GM19452 (cell line): ENCODE results near the gene SIRPA.
"Not testable (repeated sequence)": the region's sequence is repeated elsewhere in the genome, so short reads cannot be mapped to it uniquely, and the experiment has no call there.

ENCODE experiments used
- ATAC-seq: cut with Tn5 transposase; IDR thresholded peaks from one replicate; pipeline ENCODE4 v1.9.1; 2021; ENCODE audit not compliant: unreplicated experiment

SIRPA gene

DNA sequence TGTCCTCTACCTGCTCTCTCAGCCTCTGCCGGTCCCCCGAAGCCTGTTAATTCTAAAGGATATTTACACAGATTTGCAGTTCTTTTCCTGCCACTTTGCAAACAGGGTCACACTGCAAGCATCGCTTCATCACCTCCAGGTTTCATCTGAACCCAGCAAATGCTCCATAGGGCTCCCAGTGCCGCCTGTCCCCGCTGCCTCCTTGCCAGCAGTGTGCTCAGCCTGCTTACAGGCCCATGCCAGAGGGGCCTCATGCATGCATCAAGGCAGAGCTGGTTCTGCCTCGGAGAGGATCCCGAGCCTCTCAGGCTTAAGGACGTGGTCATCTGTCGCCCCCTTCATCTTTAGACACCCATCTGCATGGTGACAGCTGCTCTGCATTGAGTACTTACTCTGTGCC lies 10.5 kb downstream of the SIRPA start:
- ATAC-seq = no peak

DNA sequence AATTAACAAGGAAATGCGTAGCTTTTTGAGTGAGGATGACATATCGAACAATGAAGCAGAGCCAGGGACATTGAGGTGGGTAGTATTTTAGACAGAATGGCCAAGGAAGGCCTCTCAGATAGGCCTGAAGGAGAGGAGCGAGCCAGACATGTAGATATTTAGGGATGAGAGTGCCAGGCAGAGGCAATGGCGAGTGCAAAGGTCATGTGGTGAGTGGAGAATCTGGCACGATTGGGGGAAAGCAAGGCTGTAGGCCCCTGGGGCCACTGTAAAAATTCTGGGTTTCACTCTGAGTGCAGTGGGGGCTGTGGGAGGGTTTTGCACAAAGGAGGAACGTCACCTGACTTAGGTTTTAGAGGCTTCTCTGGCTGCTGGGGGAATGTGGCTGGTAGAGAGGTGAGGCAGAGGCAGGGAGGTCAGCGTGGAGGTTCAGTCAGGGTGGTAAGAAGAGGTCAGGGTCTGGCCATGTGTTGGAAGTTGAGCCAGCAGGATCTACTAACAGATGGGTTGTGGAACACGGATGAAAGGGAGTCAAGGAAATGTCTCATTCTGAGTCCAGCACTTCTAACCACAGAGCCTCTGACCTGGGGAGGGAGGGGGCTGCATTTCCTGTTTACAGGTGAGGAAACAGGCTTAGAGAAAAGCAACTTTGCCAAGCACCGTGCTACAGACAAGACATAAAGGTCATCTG lies 11.3 kb downstream of the SIRPA start:
- ATAC-seq = no peak

DNA sequence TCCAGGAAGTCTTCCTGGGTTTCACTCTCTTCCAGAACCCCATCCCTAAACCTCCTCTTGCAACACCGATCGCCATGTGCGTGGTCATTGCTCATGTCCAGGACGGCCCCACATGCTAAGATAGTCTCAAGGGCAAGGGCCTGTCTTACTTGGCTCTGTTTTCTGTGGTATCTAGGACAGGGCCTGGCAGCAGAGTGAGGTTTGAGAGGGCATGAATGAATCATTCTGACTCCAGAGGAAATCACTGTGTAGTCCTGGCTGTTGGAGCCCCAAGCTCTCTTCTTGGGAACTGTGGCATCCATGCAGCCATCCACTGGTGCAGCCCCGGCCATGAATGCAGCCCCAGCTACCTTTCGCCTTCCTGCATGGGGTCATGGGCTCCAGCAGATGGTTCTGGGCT lies 12.4 kb downstream of the SIRPA start:
- ATAC-seq = no peak

DNA sequence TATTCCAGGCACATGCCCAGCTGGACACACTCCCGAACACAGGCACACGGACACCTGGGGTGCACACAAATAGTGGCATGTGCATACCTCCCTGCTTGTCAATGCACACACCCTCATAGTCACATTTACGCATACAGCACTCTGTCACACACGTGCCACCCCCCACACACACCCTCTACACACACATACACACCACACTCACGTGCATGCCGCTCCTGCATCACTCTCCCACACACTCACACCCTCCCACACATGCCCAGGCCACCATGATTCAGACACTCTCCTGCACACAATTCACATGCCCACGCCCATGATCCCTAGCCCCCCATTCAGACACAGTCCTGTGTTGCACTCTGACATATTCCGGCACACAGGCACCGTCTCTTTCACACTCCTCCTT lies 13.0 kb downstream of the SIRPA start:
- ATAC-seq = no peak

DNA sequence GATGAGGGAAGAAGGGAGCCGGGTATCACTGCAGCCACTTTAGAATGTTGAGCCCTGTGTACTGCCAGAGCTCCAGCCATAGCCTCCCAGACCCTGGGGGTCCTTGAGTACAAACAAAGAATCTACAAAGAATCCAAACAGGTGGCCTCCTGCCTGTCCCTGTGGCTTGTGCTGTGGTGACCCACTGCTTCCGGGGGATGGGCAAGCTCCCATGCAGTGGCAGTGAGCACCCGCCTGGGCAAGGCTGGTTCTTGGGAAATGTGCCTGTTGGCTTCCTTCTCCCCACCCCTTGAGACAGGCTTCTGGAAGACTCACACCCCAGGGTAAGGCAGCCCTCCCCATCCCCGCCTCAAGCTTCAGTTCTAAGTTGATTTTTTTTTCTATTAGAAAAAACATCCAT lies 13.9 kb downstream of the SIRPA start:
- ATAC-seq = no peak

DNA sequence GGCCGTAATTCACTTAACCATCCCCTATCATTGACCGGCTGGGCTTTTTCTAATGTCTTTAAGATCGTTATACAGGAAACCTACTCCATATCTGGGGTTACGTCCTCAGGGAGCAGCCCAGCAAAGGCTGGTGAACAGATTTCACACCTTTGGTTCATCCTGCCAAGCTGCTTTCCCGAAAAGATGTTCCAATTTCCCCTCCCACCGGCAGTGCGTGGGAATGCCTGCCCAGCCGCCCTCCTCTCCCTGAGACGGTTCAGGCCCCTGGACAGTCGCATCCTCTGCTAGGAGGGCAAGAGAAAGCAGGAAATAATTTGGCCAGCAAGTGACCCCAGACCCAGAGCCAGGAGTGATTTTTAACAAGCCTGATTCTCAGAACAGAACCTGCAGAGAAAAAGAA lies 16.3 kb downstream of the SIRPA start:
- ATAC-seq = no peak

DNA sequence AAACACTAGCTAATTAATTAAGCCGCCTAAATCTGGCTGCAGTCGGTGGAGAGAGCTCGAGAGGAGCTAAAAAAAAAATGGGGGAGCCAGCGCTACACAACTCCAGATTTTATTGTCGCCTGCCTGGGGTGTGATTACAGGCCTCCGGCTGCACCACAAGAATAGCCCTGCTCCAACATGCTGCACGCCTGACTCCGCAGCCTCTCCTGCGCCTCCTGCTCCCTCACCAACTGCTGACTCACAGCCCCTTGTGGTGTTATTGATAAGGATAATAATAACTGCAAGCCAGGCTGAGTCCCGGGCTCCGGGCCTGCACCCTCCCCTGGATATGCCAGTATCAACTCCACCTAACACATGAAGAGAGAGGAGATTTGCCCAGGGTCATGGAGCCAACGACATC lies 16.8 kb downstream of the SIRPA start:
- ATAC-seq = no peak

DNA sequence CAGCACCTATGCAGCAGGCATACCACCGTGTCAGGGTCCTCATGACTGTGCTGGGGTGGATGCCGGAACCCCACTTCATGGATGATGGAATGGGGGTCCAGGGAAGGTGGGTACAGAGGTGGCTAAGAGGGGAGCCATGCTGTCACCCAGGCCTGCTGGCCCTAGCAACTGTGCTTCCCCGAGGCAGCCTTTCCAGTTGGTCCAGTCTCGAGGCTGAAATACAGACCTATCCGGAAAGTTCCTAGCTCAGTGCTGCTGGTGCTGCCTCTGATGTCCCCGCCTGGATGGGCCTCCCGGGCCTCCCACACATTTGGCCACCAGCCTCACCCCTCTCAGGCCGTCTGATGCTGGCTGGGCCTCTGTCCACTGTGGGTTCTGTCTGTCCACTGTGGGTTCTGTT lies 17.4 kb downstream of the SIRPA start:
- ATAC-seq = no peak

DNA sequence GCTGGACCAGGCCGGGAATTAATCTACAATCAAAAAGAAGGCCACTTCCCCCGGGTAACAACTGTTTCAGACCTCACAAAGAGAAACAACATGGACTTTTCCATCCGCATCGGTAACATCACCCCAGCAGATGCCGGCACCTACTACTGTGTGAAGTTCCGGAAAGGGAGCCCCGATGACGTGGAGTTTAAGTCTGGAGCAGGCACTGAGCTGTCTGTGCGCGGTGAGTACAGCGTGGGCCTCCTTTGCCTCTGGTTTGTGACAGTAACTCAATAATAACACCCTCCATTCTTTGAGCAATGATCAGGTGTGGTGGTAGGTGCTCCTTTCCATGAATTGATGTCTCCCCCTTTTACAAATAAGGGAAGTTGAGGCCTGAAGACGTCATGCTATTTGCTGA lies 20.0 kb downstream of the SIRPA start:
- not testable (repeated sequence) for ATAC-seq

DNA sequence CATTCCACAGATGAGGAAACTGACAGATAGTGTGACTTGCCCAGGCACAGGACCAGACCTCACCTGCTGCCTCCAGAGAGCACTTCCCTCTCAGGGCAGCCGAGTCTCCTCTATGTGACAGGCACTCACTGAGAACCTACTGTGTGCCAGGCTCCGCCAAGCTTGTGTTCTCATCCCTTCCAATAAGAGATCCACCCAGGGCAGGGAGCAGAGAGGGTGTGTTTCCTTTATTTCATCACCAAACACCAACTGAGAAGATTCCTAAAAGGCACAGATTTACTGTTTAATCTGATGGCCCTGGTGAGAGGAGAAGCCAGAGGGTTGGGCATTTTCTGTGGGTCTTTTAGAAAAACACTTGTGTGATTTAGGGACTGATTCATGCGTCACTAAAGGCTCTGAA lies 20.5 kb downstream of the SIRPA start:
- ATAC-seq = no peak

DNA sequence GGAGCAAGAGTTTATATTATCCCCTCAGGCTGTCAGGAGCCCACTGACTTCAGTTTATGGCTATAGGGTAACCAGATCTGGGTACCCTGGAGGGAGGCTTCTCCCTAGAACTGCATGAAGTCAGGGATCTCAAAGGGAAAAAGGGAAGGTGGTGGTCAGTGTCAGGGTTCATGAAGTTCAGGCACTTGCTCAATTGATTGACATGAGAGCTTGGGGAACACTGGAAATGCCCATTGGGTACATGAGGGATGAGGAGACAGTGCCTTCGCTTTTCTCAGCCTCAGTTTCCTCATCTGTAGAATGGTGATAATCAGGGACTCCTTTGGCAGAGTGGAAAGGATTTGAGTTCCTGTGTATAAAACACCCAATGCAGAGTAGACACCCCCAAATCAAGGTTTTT lies 22.6 kb downstream of the SIRPA start:
- no peak for ATAC-seq

DNA sequence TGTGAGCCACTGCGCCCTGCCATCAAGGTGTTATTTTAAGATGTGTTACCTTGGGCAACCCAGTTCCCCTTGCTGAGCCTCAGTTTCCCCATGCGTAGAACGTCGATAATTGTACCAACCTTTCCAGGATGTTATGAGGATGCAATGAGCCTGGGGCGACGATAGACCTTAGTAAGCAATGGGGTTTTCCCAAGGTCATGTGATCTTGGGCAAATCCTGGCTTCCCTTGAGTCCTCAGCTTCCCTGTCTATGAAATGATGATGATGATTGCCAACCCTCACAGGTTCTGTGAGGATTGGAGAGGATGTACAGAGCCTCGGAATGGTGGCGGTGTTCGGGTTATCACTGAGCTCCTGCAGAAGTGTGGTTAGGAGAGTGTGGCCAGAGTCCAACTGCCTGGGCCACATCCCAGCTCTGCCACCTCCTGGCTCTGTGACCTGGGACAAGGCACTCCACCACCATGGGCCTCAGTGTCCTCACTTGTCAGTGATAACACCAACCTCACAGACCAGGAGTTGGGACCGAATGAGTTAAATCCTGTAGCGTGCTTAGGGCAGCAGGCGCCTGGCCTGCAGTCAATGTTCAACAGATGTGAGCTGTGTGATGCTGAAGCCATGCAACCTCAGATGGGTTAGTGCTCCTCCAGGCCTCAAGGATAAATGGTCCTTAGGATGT lies 23.4 kb downstream of the SIRPA start:
- ATAC-seq = no peak

DNA sequence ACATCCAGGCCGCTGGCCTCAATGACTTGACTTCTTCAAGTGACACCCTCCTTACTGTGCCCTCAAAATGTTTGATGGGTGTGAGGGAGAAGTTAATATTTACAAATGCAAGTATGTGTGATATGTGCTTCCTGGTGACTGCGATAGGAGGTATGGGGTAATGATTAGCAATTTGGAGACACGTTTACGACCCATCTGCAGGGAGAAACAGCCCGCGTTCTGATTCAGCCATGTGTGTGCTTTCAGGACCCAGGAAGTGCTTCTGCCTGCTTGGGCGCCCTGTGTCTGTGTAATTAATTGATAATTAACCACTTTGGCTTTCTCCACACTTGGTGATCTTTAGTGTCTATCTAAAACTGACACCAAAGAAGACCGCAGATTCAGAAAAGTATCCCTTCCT lies 25.0 kb downstream of the SIRPA start:
- no peak for ATAC-seq

DNA sequence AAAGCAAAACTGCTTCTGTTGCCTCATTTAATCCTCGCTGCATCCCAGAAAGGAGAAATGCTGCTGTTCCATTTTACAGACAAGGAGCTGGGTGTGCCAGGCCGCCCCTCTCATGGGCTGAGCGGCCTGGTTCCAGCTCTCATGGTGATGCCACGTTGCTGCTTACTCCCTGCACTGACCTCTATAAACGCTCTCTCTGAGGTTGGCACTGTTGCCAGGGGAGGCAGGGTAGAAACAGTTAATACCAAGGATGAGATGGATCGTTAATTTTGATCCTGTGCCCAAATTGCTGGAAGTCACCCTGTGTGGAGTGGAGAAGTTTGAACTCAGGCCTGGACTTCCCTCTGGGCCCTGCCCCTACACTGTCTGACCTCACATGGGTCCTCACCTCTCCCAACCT lies 25.6 kb downstream of the SIRPA start:
- ATAC-seq = no peak

DNA sequence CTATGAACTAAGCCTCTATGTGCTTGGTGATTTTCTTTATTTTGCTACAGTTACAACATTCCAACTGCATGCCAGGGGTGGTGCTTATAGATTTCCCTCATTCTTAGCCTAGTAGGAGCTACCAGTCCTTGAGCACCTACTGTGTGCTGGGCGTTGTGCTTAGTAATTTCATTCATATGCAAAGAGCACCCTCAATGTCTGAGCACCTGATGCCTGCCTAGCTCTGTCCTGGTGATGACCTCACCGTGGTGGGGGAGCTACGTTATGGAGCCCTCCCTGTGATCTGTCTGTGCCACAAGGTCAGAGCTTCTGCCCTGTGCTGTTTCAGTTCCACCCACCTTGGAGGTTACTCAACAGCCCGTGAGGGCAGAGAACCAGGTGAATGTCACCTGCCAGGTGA lies 26.8 kb downstream of the SIRPA start:
- ATAC-seq = not testable (repeated sequence)

DNA sequence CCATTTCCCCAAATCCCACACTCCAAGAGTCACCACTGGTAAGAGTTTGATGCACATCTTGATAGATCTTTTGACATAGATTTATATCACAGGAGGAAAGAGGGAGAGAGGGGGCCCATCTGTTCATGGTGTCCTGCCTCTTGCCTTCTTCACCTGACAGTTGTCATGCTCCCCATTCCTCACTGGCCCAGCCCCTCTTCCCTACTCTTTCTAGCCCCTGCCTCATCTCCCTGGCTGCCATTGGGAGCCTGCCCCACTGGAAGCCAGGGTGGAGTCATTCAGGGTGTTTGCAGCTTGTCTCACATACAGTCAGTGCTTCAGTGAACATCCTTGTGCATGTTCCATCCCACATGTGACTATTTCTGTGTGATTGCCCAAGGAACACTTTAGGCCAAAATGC lies 27.6 kb downstream of the SIRPA start:
- ATAC-seq = no peak

DNA sequence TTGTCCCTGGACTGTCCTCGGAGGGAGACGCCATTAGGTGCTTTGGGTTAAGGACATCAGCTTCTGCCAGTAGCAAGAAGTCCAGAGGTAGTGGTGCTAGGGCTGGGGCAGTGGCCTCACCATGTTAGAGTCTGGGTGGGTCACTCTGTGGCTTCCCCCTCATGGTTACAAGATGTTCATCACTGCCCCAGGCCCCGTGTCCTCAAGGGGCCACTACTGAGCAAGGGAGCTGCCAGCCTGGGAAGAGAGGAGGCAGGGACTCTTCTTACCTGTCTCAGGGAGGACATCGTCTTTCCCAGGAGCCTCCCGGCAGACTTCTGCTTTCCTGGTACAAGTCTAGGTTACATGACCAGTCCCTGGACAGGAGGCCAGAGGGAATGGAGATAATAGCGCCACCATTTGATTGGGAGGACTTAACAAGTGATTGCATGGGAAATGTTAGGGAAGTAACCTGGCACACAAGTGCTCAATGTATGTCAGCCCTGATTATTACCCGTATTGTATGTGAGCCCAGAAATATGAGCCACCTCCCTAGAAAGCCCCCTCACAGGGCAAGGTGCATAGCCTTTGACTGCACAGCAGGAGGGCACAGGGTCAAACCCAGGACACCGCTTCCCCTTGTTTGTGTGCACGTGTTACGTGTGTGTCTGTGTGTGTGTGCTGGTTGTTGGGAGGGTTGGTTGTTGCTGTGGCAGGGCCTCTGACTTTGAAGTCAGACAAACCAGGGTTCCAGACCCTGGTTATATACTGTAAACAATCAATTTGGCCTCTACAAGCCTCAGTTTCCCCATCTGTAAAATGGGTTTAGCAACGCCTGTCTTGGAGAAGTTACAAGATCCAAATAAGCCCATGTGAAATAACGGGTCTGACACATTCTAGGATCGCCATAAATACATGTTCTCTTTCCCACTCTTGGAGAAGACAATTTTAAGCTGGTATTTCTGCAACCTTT lies 30.0 kb downstream of the SIRPA start:
- no peak for ATAC-seq

DNA sequence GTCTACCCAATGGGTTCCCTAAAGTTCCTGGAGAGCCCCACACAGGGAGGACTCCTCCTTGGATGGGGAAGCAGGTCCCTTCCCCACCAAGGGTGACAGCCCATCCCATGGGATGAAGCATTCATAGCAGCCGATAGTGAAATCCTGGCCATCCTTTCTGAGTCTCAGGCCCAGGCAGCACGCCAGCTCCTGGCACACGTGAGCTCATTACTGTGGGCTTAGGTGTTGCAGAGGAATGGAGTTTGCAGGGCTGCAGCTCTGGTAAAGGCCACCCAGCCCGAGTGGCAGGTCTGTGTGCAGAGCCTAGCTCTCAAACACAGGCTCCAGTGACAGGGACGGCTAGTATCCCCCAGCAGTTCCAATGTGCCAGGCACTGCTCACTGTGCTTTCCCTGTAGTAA lies 31.0 kb downstream of the SIRPA start:
- no peak for ATAC-seq

DNA sequence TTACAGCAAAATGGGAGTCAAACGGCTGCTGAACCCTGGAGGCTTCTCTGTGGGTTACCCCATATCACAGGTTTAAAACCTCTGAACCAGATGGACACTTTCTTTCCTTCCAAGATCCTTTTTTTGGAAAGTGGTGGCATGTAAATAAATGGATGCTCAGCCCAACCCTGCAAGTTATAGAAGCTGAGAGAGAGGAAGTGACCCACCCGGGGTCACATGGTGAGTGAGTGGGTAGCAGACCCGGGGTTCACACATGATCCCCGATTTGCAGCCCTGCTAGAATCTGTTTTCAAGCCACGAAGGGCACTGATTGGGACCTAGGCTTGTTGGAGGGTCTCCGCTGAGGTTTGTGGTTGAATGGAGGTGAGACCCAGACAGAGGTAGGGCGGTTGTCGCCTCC lies 32.0 kb downstream of the SIRPA start:
- no peak for ATAC-seq

DNA sequence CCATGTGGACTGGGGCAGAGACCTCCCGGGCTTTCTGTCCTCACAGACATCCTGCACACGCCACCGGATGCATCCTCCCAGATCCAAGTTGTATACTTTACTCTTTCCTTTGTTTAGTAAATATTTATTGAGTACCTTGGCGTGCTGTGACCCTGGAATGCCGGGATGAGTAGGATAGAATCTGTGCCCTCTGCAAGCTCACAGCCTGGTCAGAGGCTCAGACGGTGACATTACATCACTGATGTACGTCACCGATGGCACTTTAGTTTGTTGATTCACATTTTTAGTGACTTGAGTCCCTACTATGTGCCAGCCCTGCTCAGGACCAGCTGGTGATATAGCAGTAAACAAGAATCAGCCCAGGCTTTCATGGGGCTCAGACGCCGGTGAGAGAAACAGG lies 32.9 kb downstream of the SIRPA start:
- no peak for ATAC-seq

DNA sequence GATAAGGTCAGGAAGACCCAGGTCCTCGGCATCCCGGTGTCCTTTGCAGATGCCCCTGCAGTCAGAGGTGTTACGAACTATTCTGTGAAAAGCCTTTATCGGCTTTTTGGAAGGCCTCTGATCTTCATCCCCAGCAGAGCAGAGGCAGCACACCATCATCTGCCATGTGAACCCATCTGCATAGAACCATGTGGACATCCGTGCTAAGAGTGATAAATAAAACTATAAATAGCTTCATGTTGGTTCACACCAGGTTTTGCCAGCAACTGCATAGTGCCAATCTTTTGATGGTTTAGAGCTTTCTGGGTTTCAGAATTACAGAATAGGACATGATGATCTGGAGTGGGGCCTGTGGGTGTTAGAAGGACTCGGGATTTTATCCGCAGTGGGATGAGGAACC lies 33.6 kb downstream of the SIRPA start:
- no peak for ATAC-seq

DNA sequence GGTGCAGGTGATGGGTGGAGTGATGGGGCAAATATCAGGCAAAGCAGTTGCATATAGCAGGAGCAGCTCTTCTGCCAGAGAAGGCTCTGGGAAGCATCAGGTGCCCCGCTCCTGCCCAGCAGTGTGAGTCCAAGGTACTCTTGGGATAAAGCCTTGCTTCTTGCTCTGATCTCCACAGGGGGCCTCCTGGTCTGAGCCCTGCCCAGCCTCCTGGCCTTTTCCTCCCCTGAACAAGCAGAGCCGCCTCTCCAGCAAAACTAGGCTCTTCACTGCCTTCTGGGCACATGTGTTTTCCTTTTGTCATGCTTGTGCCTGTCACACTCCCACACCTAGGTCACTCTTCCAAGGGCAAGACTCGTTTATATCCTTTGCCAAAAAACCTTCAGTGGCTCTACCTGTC lies 34.3 kb downstream of the SIRPA start:
- no peak for ATAC-seq
